Esophagus muscularis mucosa (tissue), 4 donors: Measurements from ENCODE around the gene ZC3H7A. TPM values are rescaled to one million over a fixed set of nuclear protein-coding genes. Genes with fewer than 3 reads are reported as not detected.

ENCODE experiments used
- DNase-seq: peaks from one replicate; pipeline ENCODE4 v3.0.0-alpha.2; 2017; ENCODE audit errors: extremely low spot score
- H3K27ac ChIP-seq, 4 donors: fragments of 200-600 bp; sonication (generic); replicated peaks in 1 of 4; 1 replicate in 3 of 4; 2 replicates in 1 of 4; pipeline ENCODE4 v1.5.1; 2016 to 2019; ENCODE audit warnings: mild to moderate bottlenecking in 1 of 4
- H3K27me3 ChIP-seq, 4 donors: fragments of 200-600 bp; sonication (generic); one replicate each; pipeline versions ENCODE4 v1.5.1 to v1.6.0; 2016 to 2019
- H3K36me3 ChIP-seq, 4 donors: fragments of 200-600 bp; sonication (generic); one replicate each; pipeline ENCODE4 v1.5.1; 2016 to 2019
- H3K4me1 ChIP-seq, 4 donors: fragments of 200-600 bp; sonication (generic); one replicate each; pipeline ENCODE4 v1.5.1; 2016 to 2019
- H3K4me3 ChIP-seq, 4 donors: fragments of 200-600 bp; sonication (generic); 1 replicate in 2 of 4; 2 replicates in 2 of 4; pipeline ENCODE4 v1.5.1; 2016 to 2019; ENCODE audit warnings: mild to moderate bottlenecking in 4 of 4, moderate library complexity in 1 of 4
- H3K9me3 ChIP-seq, 4 donors: fragments of 200-600 bp; sonication (generic); 1 replicate in 3 of 4; 2 replicates in 1 of 4; pipeline ENCODE4 v1.5.1; 2016 to 2019
- CTCF ChIP-seq, 3 experiments: fragments of 200-600 bp in 2 of 3; fragments of 450-650 bp in 1 of 3; sonication (generic) in 2 of 3; IDR thresholded peaks; one replicate each; pipeline ENCODE4 v1.5.1; 2017 to 2019; ENCODE audit warnings: antibody characterized with exemption in 3 of 3, mild to moderate bottlenecking in 2 of 3, moderate library complexity in 1 of 3
- EP300 ChIP-seq: sonication (generic); formaldehyde crosslinking; IDR thresholded peaks from one replicate; pipeline ENCODE4 v1.6.1; 2017; ENCODE audit warnings: antibody characterized with exemption
- POLR2A ChIP-seq: fragments of 450-650 bp; IDR thresholded peaks from one replicate; pipeline ENCODE4 v1.6.1; 2017; ENCODE audit warnings: antibody characterized with exemption, moderate library complexity, mild to moderate bottlenecking, low read depth
- POLR2AphosphoS5 ChIP-seq, 2 donors: sonication (generic); formaldehyde crosslinking; IDR thresholded peaks; one replicate each; pipeline ENCODE4 v1.6.1; 2017; ENCODE audit warnings: antibody characterized with exemption in 2 of 2
- WGBS: methylation state at CpG from one replicate; pipeline ENCODE4 v1.1.5; 2018; 5-methylcytosine and 5-hydroxymethylcytosine counted together
- intact Hi-C: fragments of 100-400 bp; cut with DNase I; formaldehyde crosslinking; loops from one replicate; pipeline ENCODE4 v1.15.1; 2023
- total RNA-seq, 4 donors: library from RNA; depleted of rRNA; stranded (reverse); fragments of >200 nt; gene quantifications; one replicate each; pipeline versions ENCODE4 v1.1.0 to v1.2.1, GENCODE V29; 2016

The ZC3H7A gene
- total RNA-seq, 4 donors from 2014 or later = 51.1 to 61.0 (median 61.0) TPM

- no peaks in the 10 kb centered on the region for H3K9me3 ChIP-seq
- intact Hi-C loops = no loop called here
- 87% methylated on average over 9 of the region's 9 CpGs for WGBS
- peaks cover 45 to 99% (median 90%) of the 10 kb centered on the region in 4 donors for H3K36me3 ChIP-seq
- no peak for TF ChIP-seq POLR2AphosphoS5 (IDR thresholded peaks at IDR 0.05)
- no peak for TF ChIP-seq EP300
- TF ChIP-seq POLR2A = no peak
- no peak for TF ChIP-seq CTCF (IDR thresholded peaks at IDR 0.05)
- no peak overlapping the region for H3K27ac ChIP-seq
- H3K27me3 ChIP-seq = no peaks in the 10 kb centered on the region
- H3K4me3 ChIP-seq = no peak overlapping the region
- peaks cover 8 to 11% (median 10%) of the 10 kb centered on the region in 4 donors for H3K4me1 ChIP-seq
- DNase-seq = no peak
Observed at GRCh38 chr16:11759163-11759834, 37.8 kb downstream of the ZC3H7A start.

GRCh38 chr16:11757671-11758545 is 39.1 kb downstream of the ZC3H7A start:
- H3K9me3 ChIP-seq = no peaks in the 10 kb centered on the region
- H3K27ac ChIP-seq = peak overlapping the region in 1 of 4 donors; percentile 25
- no peak overlapping the region for H3K4me3 ChIP-seq
- TF ChIP-seq POLR2AphosphoS5 (IDR thresholded peaks at IDR 0.05) = no peak
- TF ChIP-seq POLR2A = no peak
- TF ChIP-seq CTCF (IDR thresholded peaks at IDR 0.05) = no peak
- no peak for TF ChIP-seq EP300
- peaks cover 36 to 100% (median 90%) of the 10 kb centered on the region in 4 donors for H3K36me3 ChIP-seq
- WGBS = 64% methylated on average over 10 of the region's 10 CpGs
- intact Hi-C loops = no loop called here
- no peaks in the 10 kb centered on the region for H3K27me3 ChIP-seq
- peaks cover 8 to 11% (median 10%) of the 10 kb centered on the region in 4 donors for H3K4me1 ChIP-seq
- DNase-seq = no peak

GRCh38 chr16:11756248-11756647 is 40.8 kb downstream of the ZC3H7A start:
- no peak overlapping the region for H3K27ac ChIP-seq
- H3K4me1 ChIP-seq = peaks cover 8 to 11% (median 10%) of the 10 kb centered on the region in 4 donors
- intact Hi-C loops = no loop called here
- H3K27me3 ChIP-seq = no peaks in the 10 kb centered on the region
- peaks cover 50 to 100% (median 90%) of the 10 kb centered on the region in 4 donors for H3K36me3 ChIP-seq
- no peaks in the 10 kb centered on the region for H3K9me3 ChIP-seq
- WGBS = 85% methylated on average over 3 of the region's 3 CpGs
- TF ChIP-seq EP300 (no peak), CTCF (IDR thresholded peaks at IDR 0.05) (no peak), POLR2AphosphoS5 (IDR thresholded peaks at IDR 0.05) (no peak), POLR2A (no peak)
- no peak overlapping the region for H3K4me3 ChIP-seq
- DNase-seq = no peak

GRCh38 chr16:11755022-11755760 is 41.9 kb downstream of the ZC3H7A start:
- TF ChIP-seq CTCF (IDR thresholded peaks at IDR 0.05) = no peak
- TF ChIP-seq POLR2A = no peak
- TF ChIP-seq EP300 = no peak
- no peak for TF ChIP-seq POLR2AphosphoS5 (IDR thresholded peaks at IDR 0.05)
- Histone ChIP-seq H3K4me1 (peaks cover 8 to 11% (median 10%) of the 10 kb centered on the region in 4 donors), H3K27me3 (no peaks in the 10 kb centered on the region), H3K4me3 (no peak overlapping the region), H3K27ac (no peak overlapping the region), H3K9me3 (no peaks in the 10 kb centered on the region), H3K36me3 (peaks cover 54 to 100% (median 89%) of the 10 kb centered on the region in 4 donors)
- intact Hi-C loops = no loop called here
- DNase-seq = no peak
- WGBS = 95% methylated on average over 13 of the region's 13 CpGs
